Measurements from ENCODE around the gene DNAJC3. TPM values are rescaled to one million over a fixed set of nuclear protein-coding genes. Genes with fewer than 3 reads are reported as not detected.

The DNAJC3 gene
- total and polyA plus RNA-seq, 2 of the 13 experiments (the other 11 are each of a cell fraction or from before 2014, with no cell fraction given): 10.4 to 48.2 TPM

- TF ChIP-seq ZNF619 (CRISPR knock-in tag; IDR thresholded peaks at IDR 0.05): no peak
- TF ChIP-seq TFAP4 (IDR thresholded peaks at IDR 0.05; ENCODE audit: borderline replicate concordance, low read depth): no peak
- TF ChIP-seq SP140L (CRISPR knock-in tag; IDR thresholded peaks at IDR 0.05; ENCODE audit: borderline replicate concordance): no peak
- no peak for TF ChIP-seq ZNF549 (CRISPR knock-in tag; IDR thresholded peaks at IDR 0.05)
- no peak for TF ChIP-seq DZIP1 (CRISPR knock-in tag; IDR thresholded peaks at IDR 0.05)
- TF ChIP-seq RBM39 (IDR thresholded peaks at IDR 0.05; ENCODE audit: low read depth, low read length, poor library complexity, severe bottlenecking): no peak
- peak; percentile 36; the same call in 1 of the 2 replicates for TF ChIP-seq SP5 (CRISPR knock-in tag; IDR thresholded peaks at IDR 0.05; ENCODE audit: borderline replicate concordance, low read depth)
- peak; percentile 27 to 57; a peak in 2 of 4 replicates for TF ChIP-seq POLR2A (IDR thresholded peaks at IDR 0.05; ENCODE audit: insufficient read depth in 1 of 2, low read depth in 2 of 2, low read length in 2 of 2)
- TF ChIP-seq ZNF724P (CRISPR knock-in tag; IDR thresholded peaks at IDR 0.05; ENCODE audit: borderline replicate concordance): no peak
- TF ChIP-seq NR2F6 (IDR thresholded peaks at IDR 0.05): no peak
- TF ChIP-seq NR2F6 (CRISPR knock-in tag; IDR thresholded peaks at IDR 0.05): no peak
- peak; percentile 35 for TF ChIP-seq ZBED4 (CRISPR knock-in tag; IDR thresholded peaks at IDR 0.05; ENCODE audit: borderline replicate concordance)
- no peak for TF ChIP-seq ZNF782 (CRISPR knock-in tag; IDR thresholded peaks at IDR 0.05; ENCODE audit: borderline replicate concordance)
- TF ChIP-seq FLYWCH1 (CRISPR knock-in tag; IDR thresholded peaks at IDR 0.05): no peak
- TF ChIP-seq CEBPB (IDR thresholded peaks at IDR 0.05; ENCODE audit: borderline replicate concordance, low read depth, low read length): no peak
- TF ChIP-seq HMGA1 (CRISPR knock-in tag; conservative IDR thresholded peaks at IDR 0.05): no peak
- no peak for TF ChIP-seq DPF2 (CRISPR knock-in tag; IDR thresholded peaks at IDR 0.05; ENCODE audit: borderline replicate concordance, low read depth)
- no peak for TF ChIP-seq PPARG (CRISPR knock-in tag; conservative IDR thresholded peaks at IDR 0.05)
- TF ChIP-seq MEF2D (CRISPR knock-in tag; IDR thresholded peaks at IDR 0.05): no peak
- 0 out of 2 replicates have a peak, but pooled peaks have one; percentile 24 for TF ChIP-seq ZNF563 (CRISPR knock-in tag; IDR thresholded peaks at IDR 0.05)
- TF ChIP-seq BRD4 (CRISPR knock-in tag; IDR thresholded peaks at IDR 0.05): no peak
- no peak for TF ChIP-seq TRIM22 (IDR thresholded peaks at IDR 0.05)
- TF ChIP-seq ZNF768 (CRISPR knock-in tag; IDR thresholded peaks at IDR 0.05): no peak
Observed at GRCh38 chr13:95644601-95645052, 32.3 kb upstream of the DNAJC3 start, which contains the start of gene DZIP1 (continued).
